ENCODE measurements around the gene DEF6.
"Not testable (repeated sequence)": the region's sequence is repeated elsewhere in the genome, so short reads cannot be mapped to it uniquely, and the experiment has no call there.

The DEF6 gene

GRCh38 chr6:35280903-35281302, 16.7 kb upstream of the DEF6 start:
- no peak for DNase-seq

DNA sequence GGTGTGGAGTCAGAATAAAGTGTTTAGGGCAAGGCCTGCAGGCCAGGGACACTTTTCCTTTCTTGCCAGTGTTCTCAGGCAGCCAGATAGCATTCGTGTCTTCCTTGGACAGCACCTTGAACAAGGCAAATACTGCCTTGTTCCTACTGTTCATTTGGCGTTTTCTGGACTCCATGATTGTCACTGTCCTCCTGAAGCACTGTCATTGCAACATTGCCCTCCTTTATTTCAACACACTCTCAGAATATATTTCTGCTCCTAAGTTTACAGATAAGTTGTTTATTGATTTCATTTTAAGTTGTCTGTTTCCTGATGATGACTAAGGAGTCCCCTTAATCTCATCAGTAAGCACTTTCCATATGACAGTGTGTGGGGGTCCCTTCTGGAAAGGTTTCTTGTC, 15.1 kb upstream of the DEF6 start:
- DNase-seq, result no peak

- DNase-seq, result no peak
These were observed 14.3 kb upstream of the DEF6 start for GRCh38 chr6:35283361-35283760.

GRCh38 chr6:35287671-35288396, 9.8 kb upstream of the DEF6 start:
- DNase-seq, result no peak

- no peak for DNase-seq
These were observed 8.8 kb upstream of the DEF6 start for GRCh38 chr6:35288834-35289233.

DNA sequence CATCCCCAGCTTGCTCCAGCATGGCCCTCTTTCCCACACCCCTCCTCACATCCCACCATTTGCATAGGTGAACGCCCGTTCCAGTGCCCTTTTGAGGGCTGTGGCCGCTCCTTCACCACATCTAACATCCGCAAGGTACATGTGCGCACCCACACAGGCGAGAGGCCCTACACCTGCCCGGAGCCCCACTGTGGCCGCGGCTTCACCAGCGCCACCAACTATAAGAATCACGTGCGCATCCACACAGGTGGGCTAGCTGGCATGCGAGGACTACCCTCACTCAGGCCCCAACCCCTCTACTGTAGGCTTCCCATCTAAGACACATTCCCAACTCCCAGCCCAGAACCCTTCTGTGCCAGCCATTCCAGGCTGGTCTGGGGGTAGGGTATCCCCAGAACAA, 6.1 kb upstream of the DEF6 start:
- DNase-seq, result no peak

GRCh38 chr6:35292494-35292893, 5.1 kb upstream of the DEF6 start:
- no peak for DNase-seq

- DNase-seq, result no peak
These were observed 3.9 kb upstream of the DEF6 start for GRCh38 chr6:35293681-35294080.

- peak; percentile 47 for DNase-seq
These were observed 3.2 kb upstream of the DEF6 start for GRCh38 chr6:35294308-35294945.

- DNase-seq, result no peak
These were observed 2.6 kb upstream of the DEF6 start for GRCh38 chr6:35295036-35295435.

- no peak for DNase-seq
These were observed 1.9 kb upstream of the DEF6 start for GRCh38 chr6:35295521-35296315.

GRCh38 chr6:35296931-35297600, 552 bp upstream of the DEF6 start:
- DNase-seq, result no peak

GRCh38 chr6:35298625-35299140, 1.1 kb downstream of the DEF6 start:
- no peak for DNase-seq

DNA sequence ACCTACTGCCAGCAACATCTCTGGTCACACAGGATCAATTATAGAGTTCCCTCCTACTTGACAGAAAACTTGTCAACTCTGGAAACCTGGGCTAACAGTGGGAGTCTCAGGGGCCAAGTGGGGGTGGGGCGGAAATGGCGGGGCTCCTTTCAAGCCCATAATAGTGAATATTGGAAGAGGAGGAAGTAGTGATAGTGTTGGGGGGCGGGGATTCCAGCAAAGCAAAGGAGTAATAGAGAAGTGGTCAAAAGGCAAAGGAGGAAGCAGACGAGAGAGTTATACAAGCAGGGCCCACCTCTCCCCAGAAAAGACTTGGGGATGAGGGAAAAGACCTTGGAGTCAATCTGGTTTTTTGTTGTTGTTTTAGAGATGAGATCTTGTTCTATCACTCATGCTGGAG, 2.1 kb downstream of the DEF6 start:
- no peak for DNase-seq

DNA sequence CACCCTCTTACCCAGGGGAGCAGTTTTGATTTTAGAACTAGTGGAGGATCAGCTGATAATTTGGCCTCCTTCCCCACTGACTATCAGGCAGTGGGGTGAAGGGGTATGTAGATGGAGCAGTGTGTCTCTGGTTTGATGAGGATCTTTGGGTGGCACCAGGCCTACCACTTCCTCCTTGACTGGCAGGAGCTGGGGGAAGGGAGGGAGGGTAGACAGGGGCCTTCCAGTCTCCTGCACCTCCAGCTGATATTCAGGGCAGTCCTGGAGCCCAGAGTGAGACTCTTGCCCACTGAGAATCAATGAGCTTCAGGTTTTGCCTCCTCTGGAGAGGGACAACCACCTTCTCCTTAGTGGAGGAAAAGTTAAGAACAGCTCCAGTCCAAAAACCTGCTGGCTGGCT, 3.2 kb downstream of the DEF6 start:
- no peak for DNase-seq

DNA sequence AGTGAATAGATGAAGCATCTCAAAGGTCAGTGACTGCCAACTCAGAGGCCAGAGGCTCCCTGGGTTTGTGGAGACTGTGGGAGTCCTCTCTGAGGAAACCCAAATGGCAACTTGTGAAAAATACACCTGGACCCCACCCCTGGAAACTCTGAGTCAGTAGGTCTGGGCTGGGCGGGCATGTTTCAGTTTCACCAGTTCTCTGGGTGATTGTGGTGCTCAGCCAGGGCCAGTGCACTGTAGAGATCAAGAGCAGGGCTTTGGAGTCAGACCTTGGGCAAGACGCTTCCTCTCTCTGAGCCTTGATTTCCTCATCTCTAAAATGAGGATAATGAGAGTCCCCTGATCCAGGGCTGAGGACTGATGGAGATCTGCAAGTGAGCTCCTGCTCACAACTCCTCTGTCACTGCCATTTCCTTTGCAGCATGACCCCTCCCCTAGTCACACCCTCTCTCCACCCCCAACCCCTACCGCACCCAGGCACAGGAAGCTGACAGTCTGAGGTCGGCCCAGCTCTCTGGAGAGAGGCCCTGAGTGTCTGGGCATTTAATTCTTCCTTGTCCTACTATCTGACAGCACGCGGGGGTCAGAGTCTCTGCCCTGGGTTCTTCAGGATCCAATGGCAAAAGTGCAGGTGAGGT, 5.1 kb downstream of the DEF6 start:
- DNase-seq, result peak; percentile 77

DNA sequence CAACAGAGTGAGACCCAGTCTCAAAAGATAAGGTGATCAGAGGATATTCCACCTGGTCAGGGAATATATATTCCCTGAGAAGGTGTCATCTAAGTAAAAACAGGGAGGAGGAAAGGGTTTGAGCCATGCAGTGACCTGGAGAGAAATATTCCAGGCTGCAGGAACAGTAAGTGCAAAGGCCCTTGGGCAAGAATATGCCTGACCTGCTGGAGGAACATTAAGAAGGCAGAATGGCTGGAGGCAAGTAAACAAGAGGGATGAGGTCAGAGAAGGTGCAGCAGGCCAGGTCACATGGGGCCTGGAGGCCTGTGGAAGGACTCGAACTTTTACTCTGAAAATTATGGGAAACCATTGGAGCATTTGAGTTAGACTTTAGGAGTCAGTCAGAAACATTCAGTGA, 6.7 kb downstream of the DEF6 start:
- no peak for DNase-seq

GRCh38 chr6:35305117-35305516, 7.5 kb downstream of the DEF6 start:
- DNase-seq, result no peak

GRCh38 chr6:35307138-35307537, 9.5 kb downstream of the DEF6 start:
- not testable (repeated sequence) for DNase-seq

- not testable (repeated sequence) for DNase-seq
These were observed 10.9 kb downstream of the DEF6 start for GRCh38 chr6:35308543-35308942.

DNA sequence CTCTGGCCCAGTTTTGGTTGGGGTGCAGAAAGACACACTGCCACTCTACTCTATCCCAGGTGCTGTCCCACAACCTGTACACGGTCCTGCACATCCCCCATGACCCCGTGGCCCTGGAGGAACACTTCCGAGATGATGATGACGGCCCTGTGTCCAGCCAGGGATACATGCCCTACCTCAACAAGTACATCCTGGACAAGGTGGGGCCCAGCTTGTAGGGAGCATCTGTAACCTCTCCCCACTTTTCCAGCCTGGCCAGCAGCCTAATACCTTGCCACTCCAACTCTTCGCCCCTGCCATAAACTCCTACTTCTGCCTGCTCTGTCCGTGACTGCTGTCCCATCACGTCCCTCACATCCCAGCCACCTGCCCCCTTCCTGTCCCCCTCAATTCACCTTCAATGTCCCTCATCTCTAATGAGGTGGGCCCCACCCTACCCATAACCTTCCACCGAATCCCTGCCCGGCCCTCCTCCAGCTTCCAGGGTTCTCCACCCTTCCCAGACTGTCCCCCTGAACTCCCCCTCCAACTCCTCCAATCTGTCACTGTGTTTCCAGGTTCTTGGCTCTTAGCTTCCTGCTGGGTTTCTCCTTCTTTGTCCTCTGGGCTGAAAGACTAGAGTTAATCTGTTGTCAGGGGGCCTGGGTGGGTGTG, 12.1 kb downstream of the DEF6 start:
- no peak for DNase-seq

GRCh38 chr6:35310265-35310831, 12.7 kb downstream of the DEF6 start:
- DNase-seq, result no peak

All from stimulated activated CD4-positive, alpha-beta T cell treated with anti-CD3 and anti-CD28 coated beads, Interleukin-4, amount 100 ng/mL, for 1 hour (primary cell).